NCI-H1417 (cell line): ENCODE results near the gene RAPGEF4.

Source experiments
- DNase-seq, 3 experiments: peaks; one replicate each; lab custom pipeline; 2025; lab: John Stamatoyannopoulos, UW

The RAPGEF4 gene

GRCh38 chr2:172905937-172906811 is 170.5 kb downstream of the RAPGEF4 start:
- peak in 2 of 3 experiments; percentile 4 to 51 for DNase-seq

GRCh38 chr2:172908275-172908674 is 172.6 kb downstream of the RAPGEF4 start:
- no peak for DNase-seq

- DNase-seq: no peak
These were observed 173.8 kb downstream of the RAPGEF4 start for GRCh38 chr2:172909454-172909853.

- no peak for DNase-seq
These were observed 176.6 kb downstream of the RAPGEF4 start for GRCh38 chr2:172912266-172912665.

GRCh38 chr2:172914341-172915008 is 178.8 kb downstream of the RAPGEF4 start:
- no peak for DNase-seq

- DNase-seq: no peak
These were observed 182.1 kb downstream of the RAPGEF4 start for GRCh38 chr2:172917716-172918115.

GRCh38 chr2:172919732-172920131 is 184.1 kb downstream of the RAPGEF4 start:
- no peak for DNase-seq

GRCh38 chr2:172921532-172922236 is 186.0 kb downstream of the RAPGEF4 start:
- DNase-seq: no peak

- DNase-seq: no peak
These were observed 186.7 kb downstream of the RAPGEF4 start for GRCh38 chr2:172922306-172922705.

GRCh38 chr2:172922815-172923214 is 187.2 kb downstream of the RAPGEF4 start:
- DNase-seq: no peak

- DNase-seq: no peak
These were observed 188.5 kb downstream of the RAPGEF4 start for GRCh38 chr2:172924097-172924660.

- DNase-seq: no peak
These were observed 190.0 kb downstream of the RAPGEF4 start for GRCh38 chr2:172925600-172925999.

GRCh38 chr2:172926785-172927640 is 191.4 kb downstream of the RAPGEF4 start:
- no peak for DNase-seq

- DNase-seq: no peak
These were observed 192.2 kb downstream of the RAPGEF4 start for GRCh38 chr2:172927641-172928357.

GRCh38 chr2:172928756-172929155 is 193.1 kb downstream of the RAPGEF4 start:
- peak in 1 of 3 experiments; percentile 26 for DNase-seq

- DNase-seq: no peak
These were observed 194.0 kb downstream of the RAPGEF4 start for GRCh38 chr2:172929644-172930043.

GRCh38 chr2:172930871-172931255 is 195.2 kb downstream of the RAPGEF4 start:
- DNase-seq: no peak

- DNase-seq: peak in 1 of 3 experiments; percentile 51
These were observed 195.7 kb downstream of the RAPGEF4 start for GRCh38 chr2:172931256-172931894.

GRCh38 chr2:172931918-172932520 is 196.4 kb downstream of the RAPGEF4 start:
- DNase-seq: peak; percentile 9 to 60 (median 55)
